Upper lobe of left lung (tissue), 4 donors: ENCODE measurements around the gene ZC3H7A.

Experiments
- CTCF ChIP-seq, 6 experiments: fragments of 450-650 bp in 4 of 6; fragments of 200-600 bp in 2 of 6; sonication (generic) in 2 of 6; IDR thresholded peaks; one replicate each; pipeline ENCODE4 v1.5.1; 2016 to 2019; ENCODE audit warnings: antibody characterized with exemption in 6 of 6
- EP300 ChIP-seq, 4 donors: sonication (generic); formaldehyde crosslinking; IDR thresholded peaks; one replicate each; pipeline ENCODE4 v1.5.1; 2017; ENCODE audit warnings: antibody characterized with exemption in 4 of 4, control low read depth in 2 of 4
- POLR2A ChIP-seq, 4 donors: fragments of 450-650 bp; IDR thresholded peaks; one replicate each; pipeline ENCODE4 v1.5.1; 2016 to 2017; ENCODE audit warnings: antibody characterized with exemption in 4 of 4, mild to moderate bottlenecking in 2 of 4
- POLR2AphosphoS5 ChIP-seq, 2 donors: sonication (generic); formaldehyde crosslinking; IDR thresholded peaks; one replicate each; pipeline ENCODE4 v1.5.1; 2017; ENCODE audit warnings: antibody characterized with exemption in 2 of 2

- TF ChIP-seq CTCF (IDR thresholded peaks at IDR 0.05) (no peak), POLR2A (IDR thresholded peaks at IDR 0.05) (no peak), EP300 (IDR thresholded peaks at IDR 0.05) (no peak), POLR2AphosphoS5 (IDR thresholded peaks at IDR 0.05) (no peak)
These were observed 44.2 kb downstream of the ZC3H7A start for GRCh38 chr16:11752856-11753255.
